Endometrial microvascular endothelial cells (primary cell): ENCODE measurements around the gene DRD5. TPM values are rescaled to one million over a fixed set of nuclear protein-coding genes. Genes with fewer than 3 reads are reported as not detected.
"Not testable (repeated sequence)": the region's sequence is repeated elsewhere in the genome, so short reads cannot be mapped to it uniquely, and the experiment has no call there.

Experiments used
- in situ Hi-C: cut with HindIII; loops from 2 replicates; pipeline ENCODE4 v1.10.0; 2017; ENCODE audit warnings: low sequenced_read_pairs, low pct_unique_long_range_greater_than_20kb; ENCODE audit errors: inconsistent ontology term
- total RNA-seq: library from RNA; depleted of rRNA; stranded (reverse); fragments of >200 nt; gene quantifications from one replicate; pipeline ENCODE4 v1.2.3, GENCODE V29; 2015; ENCODE audit errors: inconsistent ontology term

Gene DRD5
- total RNA-seq = not detected

- in situ Hi-C loops = no loop called here
Measured at GRCh38 chr4:9781343-9782135, at the start of gene DRD5. Gene DRD5 (plus strand): TSS chr4:9781634. CDS start chr4:9782030, 396 bp downstream.

GRCh38 chr4:9732256-9732655 lies 49.2 kb upstream of the DRD5 start:
- in situ Hi-C loops = not testable (repeated sequence)

- in situ Hi-C loops = no loop called here
Measured at GRCh38 chr4:9735515-9735914, 45.9 kb upstream of the DRD5 start.

GRCh38 chr4:9737280-9737679 lies 44.2 kb upstream of the DRD5 start:
- in situ Hi-C loops = not testable (repeated sequence)

GRCh38 chr4:9743789-9744188 lies 37.6 kb upstream of the DRD5 start:
- in situ Hi-C loops = not testable (repeated sequence)

- in situ Hi-C loops = no loop called here
Measured at GRCh38 chr4:9745782-9746181, 35.7 kb upstream of the DRD5 start.

GRCh38 chr4:9758641-9759317 lies 22.7 kb upstream of the DRD5 start:
- in situ Hi-C loops = no loop called here

- in situ Hi-C loops = no loop called here
Measured at GRCh38 chr4:9762823-9763475, 18.5 kb upstream of the DRD5 start.

- in situ Hi-C loops = no loop called here
Measured at GRCh38 chr4:9764155-9764696, 17.2 kb upstream of the DRD5 start.

- in situ Hi-C loops = no loop called here
Measured at GRCh38 chr4:9765091-9765490, 16.3 kb upstream of the DRD5 start.

GRCh38 chr4:9769321-9769720 lies 12.1 kb upstream of the DRD5 start:
- in situ Hi-C loops = no loop called here

GRCh38 chr4:9771034-9771433 lies 10.4 kb upstream of the DRD5 start:
- in situ Hi-C loops = no loop called here

- in situ Hi-C loops = no loop called here
Measured at GRCh38 chr4:9773471-9773870, 8.0 kb upstream of the DRD5 start.

GRCh38 chr4:9782136-9782436 lies 652 bp downstream of the DRD5 start:
- in situ Hi-C loops = no loop called here

- in situ Hi-C loops = not testable (repeated sequence)
Measured at GRCh38 chr4:9785891-9786290, 4.5 kb downstream of the DRD5 start.

GRCh38 chr4:9792381-9792780 lies 10.9 kb downstream of the DRD5 start:
- in situ Hi-C loops = no loop called here

- in situ Hi-C loops = not testable (repeated sequence)
Measured at GRCh38 chr4:9796641-9797040, 15.2 kb downstream of the DRD5 start.

- in situ Hi-C loops = no loop called here
Measured at GRCh38 chr4:9800848-9801247, 19.4 kb downstream of the DRD5 start.

GRCh38 chr4:9804918-9805317 lies 23.5 kb downstream of the DRD5 start:
- in situ Hi-C loops = no loop called here

GRCh38 chr4:9808077-9808476 lies 26.6 kb downstream of the DRD5 start:
- in situ Hi-C loops = no loop called here
